Activated gamma-delta T cell treated with anti-CD3 and anti-CD28 coated beads, Interleukin-2, amount 50 U/mL, for 16 hours (primary cell): ENCODE measurements around the gene AOC3.
"Not testable (repeated sequence)": the region's sequence is repeated elsewhere in the genome, so short reads cannot be mapped to it uniquely, and the experiment has no call there.

Experiments used
- DNase-seq: peaks from one replicate; pipeline ENCODE4 v3.0.0-alpha.2; 2020; ENCODE audit warnings: low read depth

Gene AOC3

GRCh38 chr17:42867694-42868261, 16.8 kb downstream of the AOC3 start:
- not testable (repeated sequence) for DNase-seq

DNA sequence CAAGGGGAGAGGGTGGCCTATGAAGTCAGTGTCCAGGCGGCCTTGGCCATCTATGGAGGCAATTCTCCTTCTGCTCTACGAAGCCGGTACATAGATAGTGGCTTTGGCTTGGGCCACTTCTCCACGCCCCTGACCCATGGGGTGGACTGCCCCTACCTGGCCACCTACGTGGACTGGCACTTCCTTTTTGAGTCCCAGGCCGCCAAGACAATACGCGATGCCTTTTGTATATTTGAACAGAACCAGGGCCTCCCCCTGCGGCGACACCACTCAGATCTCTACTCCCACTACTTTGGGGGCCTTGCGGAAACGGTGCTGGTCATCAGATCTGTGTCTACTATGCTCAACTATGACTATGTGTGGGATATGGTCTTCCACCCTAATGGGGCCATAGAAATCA, 17.3 kb downstream of the AOC3 start:
- no peak for DNase-seq

GRCh38 chr17:42871647-42872046, 20.6 kb downstream of the AOC3 start:
- DNase-seq: no peak

- no peak for DNase-seq
Measured at GRCh38 chr17:42872251-42872965, 21.4 kb downstream of the AOC3 start.

DNA sequence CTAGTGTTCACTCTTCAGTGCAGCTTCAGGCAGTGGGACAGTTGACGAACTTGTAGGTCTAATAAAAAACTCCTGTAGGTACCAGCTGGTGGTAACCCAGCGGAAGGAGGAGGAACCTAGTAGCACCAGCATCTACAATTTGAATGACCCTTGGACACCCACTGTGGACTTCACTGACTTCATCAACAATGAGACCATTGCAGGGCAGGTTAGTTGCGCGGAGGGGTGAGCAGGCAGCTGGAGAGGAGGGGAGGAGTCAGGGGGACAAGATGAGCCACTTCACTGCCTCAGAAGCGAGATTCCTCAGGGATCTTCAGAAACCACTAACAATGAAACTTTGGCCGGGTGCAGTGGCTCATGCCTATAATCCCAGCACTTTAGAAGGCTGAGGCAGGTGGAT, 22.3 kb downstream of the AOC3 start:
- no peak for DNase-seq

DNA sequence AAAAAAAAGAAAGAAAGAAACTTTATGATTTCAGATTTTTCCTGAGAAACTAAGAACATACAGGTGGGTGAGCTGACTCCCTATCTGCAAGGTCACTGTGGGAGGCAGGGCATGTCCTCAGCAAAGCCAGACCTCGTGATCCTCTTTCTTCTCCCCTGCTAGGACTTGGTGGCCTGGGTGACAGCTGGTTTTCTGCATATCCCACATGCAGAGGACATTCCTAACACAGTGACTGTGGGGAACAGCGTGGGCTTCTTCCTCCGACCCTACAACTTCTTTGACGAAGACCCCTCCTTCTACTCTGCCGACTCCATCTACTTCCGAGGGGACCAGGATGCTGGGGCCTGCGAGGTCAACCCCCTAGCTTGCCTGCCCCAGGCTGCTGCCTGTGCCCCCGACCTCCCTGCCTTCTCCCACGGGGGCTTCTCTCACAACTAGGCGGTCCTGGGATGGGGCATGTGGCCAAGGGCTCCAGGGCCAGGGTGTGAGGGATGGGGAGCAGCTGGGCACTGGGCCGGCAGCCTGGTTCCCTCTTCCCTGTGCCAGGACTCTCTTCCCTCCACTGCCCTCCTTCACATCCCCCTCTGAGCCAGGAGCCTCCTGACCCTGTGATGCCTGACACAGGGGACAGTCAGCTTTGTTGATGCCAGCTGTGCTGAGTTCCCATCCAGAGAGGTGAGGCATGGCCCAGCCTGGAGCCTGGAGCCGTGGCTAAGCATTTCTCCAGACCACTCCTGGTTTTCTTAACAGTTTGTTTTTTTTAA, 23.1 kb downstream of the AOC3 start:
- not testable (repeated sequence) for DNase-seq

DNA sequence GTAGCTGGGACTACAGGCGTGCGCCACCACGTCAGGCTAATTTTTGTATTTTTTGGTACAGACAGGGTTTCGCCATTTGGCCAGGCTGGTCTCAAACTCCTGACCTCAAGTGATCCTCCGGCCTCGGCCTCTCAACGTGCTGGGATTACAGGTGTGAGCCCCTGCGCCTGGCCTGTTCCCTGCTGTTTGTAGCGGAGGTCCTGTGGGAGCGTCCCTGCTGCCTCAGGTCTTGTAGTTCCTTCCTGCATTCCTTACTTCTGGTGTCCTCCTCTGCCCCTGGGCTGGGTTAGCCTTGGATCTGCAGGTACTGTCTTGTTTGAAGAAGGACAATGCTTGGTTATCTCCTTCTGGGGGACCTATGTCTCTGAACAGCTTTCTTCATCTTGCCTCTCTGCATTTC, 26.0 kb downstream of the AOC3 start:
- DNase-seq: no peak

DNA sequence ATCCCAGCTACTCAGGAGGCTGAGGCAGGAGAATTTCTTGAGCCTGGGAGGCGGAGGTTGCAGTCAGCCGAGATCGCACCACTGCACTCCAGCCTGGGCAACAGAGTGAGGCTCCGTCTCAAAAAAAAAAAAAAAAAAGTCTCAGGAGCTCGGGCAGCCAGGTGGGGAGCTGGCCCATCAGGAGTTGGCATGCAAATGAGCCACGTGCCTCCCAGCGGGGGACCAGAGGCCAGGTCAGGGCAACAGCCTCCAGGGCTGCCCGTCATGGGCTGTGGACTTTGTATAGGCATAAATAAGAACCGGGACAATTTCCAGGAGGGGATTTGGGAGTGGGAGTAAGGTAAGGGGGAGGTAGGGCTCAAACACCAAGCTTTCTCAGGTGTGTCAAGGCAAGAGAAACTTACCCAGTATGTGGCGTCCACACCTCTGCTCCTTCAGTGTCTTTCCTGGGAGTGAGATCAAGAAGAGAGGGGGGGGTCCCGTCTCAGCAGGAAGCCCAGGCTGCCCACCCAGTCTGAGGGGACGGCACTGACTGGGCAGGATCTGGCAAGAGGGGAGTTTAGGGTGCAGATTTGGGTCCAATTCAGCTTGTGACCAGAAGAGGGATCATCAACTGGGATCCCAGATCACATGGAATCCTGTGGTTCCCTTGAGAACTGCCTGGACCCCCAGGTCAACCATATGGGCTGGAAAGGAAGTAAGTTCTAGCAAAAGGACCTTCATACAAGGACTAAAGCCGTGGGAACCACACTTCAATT, 27.3 kb downstream of the AOC3 start:
- DNase-seq: no peak

DNA sequence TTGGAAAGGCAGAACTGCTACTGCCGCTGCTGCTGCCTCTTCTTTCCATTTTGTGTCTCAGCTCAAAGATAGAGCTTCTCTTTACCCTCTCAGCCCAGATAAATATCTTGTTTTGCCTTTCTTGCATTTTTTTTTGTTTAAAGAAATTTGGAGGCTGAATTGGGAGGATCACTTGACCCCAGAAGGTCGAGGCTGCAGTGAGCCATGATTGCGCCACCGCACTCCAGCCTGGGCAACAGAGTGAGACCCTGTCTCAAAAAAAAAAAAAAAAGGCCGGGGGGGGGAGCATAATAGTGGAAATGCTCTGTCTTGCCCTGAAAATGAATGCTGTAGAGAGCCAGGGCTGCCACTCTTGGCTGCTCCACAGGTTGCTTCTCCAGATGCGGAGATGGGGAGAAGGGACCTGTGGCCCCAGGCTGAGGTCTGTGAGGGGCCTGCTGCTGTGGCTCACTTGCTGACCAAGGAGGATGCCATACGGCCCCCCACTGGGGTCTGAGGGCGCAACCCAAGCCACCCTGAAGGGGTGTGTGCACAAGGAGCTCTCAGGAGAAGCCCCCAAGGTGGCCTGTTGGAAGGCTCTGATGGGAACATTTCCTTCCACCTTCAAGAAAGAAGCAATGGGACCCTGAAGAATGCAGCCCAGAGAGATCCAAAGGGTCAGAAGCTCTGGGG, 28.1 kb downstream of the AOC3 start:
- DNase-seq: no peak

DNA sequence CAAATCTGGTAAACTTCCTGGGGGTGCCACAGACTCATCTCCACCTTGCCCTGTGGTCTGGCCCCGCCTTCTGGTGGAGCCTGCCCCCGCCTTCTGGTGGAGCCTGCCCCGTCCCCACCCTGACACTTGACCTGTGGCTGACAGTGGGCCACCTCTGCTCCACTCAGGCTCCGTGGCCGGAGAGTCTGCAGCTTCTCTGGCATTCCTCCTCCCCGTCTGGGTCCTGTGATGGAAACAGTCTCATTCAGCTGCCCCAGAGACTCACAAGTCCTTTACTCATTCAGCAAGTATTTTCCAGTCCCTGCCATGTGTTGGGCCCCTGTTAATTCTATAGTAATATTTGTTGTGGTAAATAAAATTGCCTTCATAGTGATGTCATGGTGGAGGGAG, 28.6 kb downstream of the AOC3 start:
- no peak for DNase-seq

GRCh38 chr17:42880776-42881310, 29.8 kb downstream of the AOC3 start:
- no peak for DNase-seq

GRCh38 chr17:42881706-42882105, 30.7 kb downstream of the AOC3 start:
- DNase-seq: not testable (repeated sequence)

DNA sequence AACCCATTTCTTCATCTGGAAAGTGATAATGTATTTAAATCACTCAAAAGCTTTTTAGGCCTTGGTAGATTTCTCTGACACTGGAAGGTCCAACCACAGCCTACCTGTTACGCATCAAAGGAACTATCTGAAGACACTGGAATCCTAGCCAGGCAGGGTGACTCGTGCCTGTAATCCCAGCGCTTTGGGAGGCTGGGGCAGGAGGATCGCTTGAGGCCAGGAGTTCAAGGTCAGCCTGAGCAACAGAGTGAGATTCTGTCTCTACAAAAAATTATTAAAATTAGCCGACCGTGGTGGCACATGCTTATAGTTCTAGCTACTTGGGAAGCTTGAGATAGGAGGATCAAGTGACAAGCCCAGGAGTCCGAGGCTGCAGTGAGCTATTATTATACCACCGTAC, 31.2 kb downstream of the AOC3 start:
- DNase-seq: no peak

DNA sequence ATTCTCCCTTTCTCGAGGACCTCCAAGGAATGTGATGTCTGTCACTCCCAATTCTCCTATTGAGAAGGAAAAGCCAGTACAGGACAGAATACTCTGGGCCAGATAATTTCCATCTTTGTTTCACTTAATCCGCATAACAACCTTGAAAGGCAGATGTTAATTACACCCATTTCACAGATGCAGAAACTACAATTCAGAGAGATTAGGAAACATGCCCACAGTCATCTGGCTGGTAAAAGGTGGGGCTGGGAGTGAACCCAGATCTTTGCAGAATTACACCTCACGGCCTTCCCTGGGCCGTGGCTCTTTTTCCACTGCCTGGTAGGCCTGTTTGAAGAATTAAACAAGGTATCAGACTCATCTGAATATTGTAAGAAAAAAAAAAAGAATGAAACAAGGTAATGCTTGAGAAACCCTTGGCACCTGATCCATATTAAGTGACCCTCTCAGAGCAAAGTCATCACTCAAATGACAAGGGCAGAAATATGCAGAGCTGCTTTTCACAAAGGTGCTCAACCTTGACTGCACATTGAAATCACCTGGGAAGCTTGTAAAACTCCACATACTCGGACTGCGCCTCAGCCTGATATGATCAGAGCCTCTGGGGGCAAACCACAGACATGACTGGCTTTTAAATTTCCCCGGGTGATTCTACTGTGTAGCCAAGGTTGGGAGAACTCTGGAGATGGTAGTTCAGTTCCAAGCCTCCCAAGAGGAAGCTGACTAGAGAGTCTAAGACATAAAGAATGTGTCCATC, 33.0 kb downstream of the AOC3 start:
- DNase-seq: no peak

DNA sequence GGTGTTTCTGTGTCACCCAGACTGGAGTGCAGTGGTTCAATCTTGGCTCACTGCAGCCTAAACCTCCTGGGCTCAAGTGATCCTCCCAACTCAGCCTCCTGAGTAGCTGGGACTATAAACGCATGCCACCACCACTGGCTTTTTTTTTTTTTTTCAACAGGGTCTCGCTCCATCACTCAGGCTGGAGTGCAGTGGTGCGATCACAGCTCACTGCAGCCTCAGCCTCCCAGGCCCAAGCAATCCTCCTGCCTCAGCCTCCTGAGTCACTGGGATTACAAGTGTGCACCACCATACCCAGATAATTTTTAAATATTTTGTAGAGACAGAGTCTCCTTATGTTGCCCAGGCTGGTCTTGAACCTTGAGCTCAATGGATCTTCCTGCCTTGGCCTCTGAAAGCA, 34.8 kb downstream of the AOC3 start:
- not testable (repeated sequence) for DNase-seq

GRCh38 chr17:42886283-42887176, 35.5 kb downstream of the AOC3 start:
- DNase-seq: no peak

- no peak for DNase-seq
Measured at GRCh38 chr17:42889809-42890208, 38.8 kb downstream of the AOC3 start.

GRCh38 chr17:42891539-42892152, 40.6 kb downstream of the AOC3 start:
- DNase-seq: no peak

GRCh38 chr17:42893359-42893758, 42.4 kb downstream of the AOC3 start:
- DNase-seq: no peak
